Stimulated activated CD8-positive, alpha-beta memory T cell treated with anti-CD3 and anti-CD28 coated beads, Interleukin-12 subunit alpha, Interleukin-12 subunit beta, amount 100 ng/mL, for 1 hour (primary cell): ENCODE data around the gene GUCA1C.
A peak's percentile ranks its signal among the peaks of the same experiment; 100 is the strongest.

Experiments used
- DNase-seq: peaks from one replicate; pipeline ENCODE4 v3.0.0-alpha.2; 2020; ENCODE audit warnings: low read depth

GUCA1C gene, protein sequence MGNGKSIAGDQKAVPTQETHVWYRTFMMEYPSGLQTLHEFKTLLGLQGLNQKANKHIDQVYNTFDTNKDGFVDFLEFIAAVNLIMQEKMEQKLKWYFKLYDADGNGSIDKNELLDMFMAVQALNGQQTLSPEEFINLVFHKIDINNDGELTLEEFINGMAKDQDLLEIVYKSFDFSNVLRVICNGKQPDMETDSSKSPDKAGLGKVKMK

DNA sequence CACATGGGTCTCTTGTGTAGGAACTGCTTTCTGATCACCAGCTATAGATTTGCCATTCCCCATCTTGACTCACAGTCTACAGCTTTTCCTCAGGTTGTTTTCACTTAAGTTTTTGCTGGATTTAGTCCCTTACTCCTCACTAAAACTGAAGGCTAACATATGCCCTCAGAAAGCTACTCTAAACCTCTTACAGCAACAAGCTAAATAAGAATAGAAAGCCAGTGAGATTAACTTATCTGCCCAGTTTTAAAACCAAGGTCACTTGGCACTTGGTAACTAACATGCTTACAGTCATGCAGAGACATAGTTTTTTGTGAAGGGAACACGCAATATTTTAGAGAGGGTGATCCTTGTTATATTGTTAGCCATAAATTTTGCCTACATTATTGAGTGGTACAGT, at the start of gene GUCA1C:
Gene GUCA1C (minus strand): TSS at position 180 of the 400 bp plus-strand sequence. CDS start 117 bp downstream, at position 63.
- no peak for DNase-seq

DNA sequence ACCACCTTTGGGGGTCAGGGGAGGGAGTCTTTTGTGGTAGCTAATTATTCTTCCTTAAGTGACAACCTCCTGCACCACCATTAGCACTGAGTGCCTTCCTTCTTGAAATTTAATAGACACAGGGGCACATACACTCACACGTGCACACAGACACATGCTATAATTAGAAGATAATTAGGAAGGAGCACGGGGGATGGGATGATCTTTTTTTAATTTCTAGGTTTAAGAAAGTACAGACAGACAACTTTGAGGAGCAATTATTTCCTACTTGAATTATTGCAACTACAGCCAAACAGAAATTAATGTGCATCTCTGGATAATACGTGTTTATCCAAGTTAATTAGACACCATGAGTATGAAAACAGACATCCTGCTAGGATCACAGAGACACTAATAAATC, 44.8 kb upstream of the GUCA1C start:
- no peak for DNase-seq

DNA sequence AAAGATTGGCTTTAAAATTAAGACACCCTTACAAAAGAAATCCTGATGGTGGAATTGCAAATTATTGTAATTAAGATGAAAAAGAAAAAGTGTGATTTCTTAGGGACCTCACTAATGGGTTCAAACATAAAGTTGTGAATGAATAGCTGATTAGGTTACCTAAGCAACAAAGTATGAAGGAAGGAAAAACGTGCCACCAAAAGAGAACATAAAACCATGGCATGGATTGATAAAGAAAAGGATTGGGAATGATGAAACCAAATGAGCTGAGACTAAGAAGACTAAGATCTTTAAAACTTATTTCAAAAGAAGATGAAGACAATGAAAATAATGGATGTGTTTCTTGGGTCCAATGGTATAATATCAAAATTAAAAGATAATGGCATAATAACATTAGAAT, 32.2 kb upstream of the GUCA1C start:
- DNase-seq = no peak

- no peak for DNase-seq
Measured at GRCh38 chr3:108983051-108983450, 29.4 kb upstream of the GUCA1C start.

- no peak for DNase-seq
Measured at GRCh38 chr3:108976058-108976457, 22.4 kb upstream of the GUCA1C start.

DNA sequence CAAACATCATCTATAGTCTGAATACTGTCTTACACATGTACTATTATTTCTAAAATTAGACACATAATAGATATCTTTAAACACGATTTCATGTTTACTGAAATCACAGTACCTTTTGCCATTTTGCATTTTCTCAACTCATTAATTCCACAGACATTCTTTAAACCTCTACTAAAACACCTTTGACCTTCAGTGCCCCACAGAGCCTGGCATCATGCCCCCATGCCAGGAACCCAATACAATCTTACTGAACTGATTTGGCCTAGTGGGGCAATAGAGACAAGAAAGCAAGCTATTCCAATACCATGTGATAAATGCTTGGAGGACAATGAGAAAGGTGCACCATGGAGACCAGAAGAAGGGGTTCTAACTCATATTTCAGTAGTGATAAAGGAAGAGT, 19.3 kb upstream of the GUCA1C start:
- no peak for DNase-seq

- no peak for DNase-seq
Measured at GRCh38 chr3:108972482-108972881, 18.8 kb upstream of the GUCA1C start.

DNA sequence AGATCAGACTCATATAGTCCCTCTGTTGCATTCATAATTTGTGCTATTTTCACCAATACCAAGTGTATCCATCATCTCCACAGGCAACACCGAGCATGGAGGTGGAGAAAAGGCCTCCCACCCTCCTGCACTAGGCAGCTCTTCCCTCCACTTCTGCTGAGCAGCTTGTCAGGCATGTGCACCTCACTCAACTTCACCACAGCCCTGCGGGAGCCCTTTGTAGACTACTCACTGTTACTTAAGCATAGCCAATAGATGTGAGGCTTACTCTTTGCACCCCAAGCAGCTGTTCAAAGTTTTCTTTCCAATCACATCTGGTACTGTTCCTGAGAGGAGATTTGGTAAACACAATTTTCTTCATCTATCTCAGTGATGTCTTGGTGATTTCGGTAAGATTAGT, 16.9 kb upstream of the GUCA1C start:
- no peak for DNase-seq

GRCh38 chr3:108966773-108967172, 13.1 kb upstream of the GUCA1C start:
- DNase-seq = no peak

DNA sequence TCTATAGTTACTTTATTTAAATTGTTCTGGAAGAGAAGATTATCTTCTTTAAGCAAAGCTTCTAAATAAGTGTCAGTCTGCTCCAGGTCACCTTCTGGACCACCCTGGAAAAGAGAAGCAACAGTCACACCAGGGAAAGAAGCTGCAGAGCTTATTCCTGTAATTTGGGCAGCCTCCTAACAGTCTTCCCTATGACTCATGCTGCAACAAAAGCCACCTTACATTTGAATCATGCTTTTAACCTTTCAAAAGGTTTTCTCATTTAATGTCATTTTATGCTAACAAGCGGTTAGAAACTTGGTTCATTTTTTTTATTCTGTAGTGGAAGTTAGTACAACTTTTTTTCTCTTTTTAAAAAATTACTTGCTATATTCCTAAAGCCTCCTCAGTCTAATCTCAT, 5.3 kb upstream of the GUCA1C start:
- DNase-seq = no peak

GRCh38 chr3:108953210-108953609, 469 bp downstream of the GUCA1C start:
- DNase-seq = no peak

- DNase-seq = no peak
Measured at GRCh38 chr3:108951820-108952501, 1.7 kb downstream of the GUCA1C start.

- no peak for DNase-seq
Measured at GRCh38 chr3:108947855-108948254, 5.8 kb downstream of the GUCA1C start.

- no peak for DNase-seq
Measured at GRCh38 chr3:108946292-108947285, 7.1 kb downstream of the GUCA1C start.

- no peak for DNase-seq
Measured at GRCh38 chr3:108940568-108941263, 13.0 kb downstream of the GUCA1C start.

DNA sequence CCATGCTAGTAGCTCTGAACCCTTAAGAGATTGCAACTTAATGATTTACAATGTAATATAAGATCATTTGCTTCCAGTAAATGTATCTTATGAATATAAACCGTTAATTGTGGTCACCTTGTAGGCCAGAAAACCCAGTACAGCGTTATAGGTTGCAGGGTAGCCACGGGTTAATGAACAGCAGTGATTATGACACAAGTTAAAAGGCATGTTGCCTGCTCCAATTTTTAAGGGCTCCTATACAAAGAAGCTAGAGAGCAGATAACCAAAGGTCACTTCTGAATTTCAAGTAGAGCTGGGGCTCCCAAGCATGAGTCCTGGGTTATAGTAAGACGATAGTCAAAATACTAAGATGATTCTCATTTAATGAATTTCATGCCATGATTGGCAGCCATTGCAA, 13.5 kb downstream of the GUCA1C start:
- DNase-seq = no peak

DNA sequence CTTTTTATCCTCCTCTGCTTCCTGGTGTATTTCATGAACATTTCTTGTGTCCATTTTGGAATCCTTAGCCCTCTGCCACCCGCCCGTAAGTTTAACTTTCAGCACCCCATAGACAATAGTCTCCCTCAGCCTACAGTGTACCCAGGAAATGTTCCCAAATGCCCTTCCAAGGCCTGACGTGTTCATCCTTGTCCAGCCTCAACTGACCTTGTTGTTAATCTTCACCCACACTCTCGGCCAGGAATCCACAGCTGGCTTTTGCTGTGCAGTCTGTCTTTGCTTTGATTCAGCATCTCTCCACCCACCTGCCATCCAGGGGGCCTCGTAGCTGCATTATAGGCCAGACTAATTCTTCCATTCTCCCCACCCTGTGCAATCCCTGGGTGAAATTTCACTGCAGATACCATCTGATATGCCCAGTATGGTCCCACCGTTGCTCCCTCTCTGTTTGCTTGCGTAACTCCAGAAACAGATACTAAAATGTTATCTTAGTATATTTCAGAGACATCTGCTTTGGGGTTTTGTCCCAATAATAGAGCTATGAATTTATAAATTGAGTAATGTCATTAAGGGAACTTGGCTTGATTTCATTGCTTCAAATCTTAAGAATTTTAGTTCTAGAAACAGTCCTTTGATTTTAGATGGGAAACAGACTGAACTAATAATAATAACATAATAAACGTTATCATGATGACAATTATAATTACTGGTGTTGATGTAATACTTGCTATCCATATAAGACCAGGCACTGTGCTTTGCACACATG, 16.6 kb downstream of the GUCA1C start:
- DNase-seq = no peak

DNA sequence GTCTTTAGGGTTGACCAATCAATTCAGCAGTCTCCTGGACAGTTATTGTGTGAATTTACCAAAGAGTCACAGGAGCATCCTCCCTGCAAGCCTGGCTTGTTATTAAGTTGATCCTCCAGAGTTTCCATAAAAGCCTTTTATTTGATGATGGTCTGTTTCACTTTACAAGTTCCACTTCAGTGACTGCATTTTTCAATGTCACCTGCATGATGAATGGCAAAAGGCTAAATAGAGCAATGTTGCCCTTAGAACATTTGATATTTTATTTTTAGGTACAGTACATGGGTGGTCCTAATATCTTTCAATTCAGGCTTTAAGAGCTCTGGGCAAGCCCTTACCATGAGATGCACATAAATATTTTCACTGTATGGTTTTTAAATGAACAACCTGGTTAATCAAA, 22.6 kb downstream of the GUCA1C start:
- no peak for DNase-seq

DNA sequence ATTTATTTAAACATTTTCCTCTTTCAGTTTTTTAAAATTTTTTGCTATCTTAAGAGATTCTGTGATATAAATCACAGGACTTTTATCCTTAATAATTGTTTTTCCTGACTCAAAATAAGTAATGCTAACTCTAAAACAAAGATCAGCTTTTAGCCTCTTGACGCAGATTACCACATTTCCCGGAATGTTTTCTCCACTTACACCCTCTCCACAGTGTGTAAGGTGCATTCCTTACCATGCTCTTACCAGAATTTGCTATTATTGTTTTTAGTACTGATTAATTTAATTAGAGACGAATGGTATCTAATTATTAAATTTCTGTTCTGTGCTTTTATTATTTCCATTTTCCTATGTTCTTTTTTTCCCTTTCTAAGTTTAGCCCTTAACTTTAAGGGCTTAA, 34.8 kb downstream of the GUCA1C start:
- DNase-seq = no peak

DNA sequence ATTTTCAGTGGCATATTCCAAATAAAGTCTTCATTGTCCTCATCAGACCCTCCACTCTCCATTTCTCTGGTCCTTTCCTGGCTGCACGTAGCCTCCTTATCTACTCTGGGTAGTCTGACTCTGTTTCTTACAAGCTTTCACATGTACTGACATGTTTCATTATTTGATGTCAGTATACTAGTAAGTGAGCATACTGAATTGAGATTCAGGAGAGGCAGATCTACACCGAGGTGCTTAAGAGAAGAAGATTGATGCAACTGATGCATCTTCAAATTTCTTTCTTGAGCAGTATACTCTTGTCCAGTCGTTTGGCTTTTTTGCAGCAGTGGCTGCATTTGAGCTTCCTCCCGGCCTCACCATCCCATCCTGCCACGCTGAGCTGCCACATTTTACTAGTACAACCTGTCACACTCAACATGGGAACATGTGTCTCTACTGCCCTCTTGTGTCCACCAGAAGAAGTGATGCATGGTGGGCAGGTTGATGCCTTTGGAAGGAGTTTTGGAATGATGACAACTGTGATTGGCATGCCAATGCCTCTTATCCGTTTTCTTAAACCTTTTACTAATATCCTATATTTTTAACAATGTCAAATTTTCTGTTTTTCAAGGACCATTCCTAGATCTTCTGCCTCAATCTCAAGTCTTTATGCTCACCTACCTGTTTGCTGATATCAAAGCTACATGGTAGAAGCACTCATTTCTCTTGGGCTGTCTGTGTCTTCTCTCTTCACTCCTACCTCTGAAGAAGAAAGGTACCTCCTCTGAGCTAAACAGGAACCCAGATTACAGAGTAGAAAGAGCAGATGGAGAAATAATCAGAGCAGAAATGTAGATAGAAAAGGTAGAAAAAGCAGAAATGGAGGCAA, 38.7 kb downstream of the GUCA1C start:
- DNase-seq = peak; percentile 26
